HG03442 (cell line): ENCODE measurements around the gene FOXR1.
"Not testable (repeated sequence)": the region's sequence is repeated elsewhere in the genome, so short reads cannot be mapped to it uniquely, and the experiment has no call there.

ENCODE experiments used
- ATAC-seq: cut with Tn5 transposase; IDR thresholded peaks from one replicate; pipeline ENCODE4 v1.9.1; 2021; ENCODE audit warnings: mild to moderate bottlenecking, moderate library complexity; ENCODE audit not compliant: unreplicated experiment

FOXR1 gene

DNA sequence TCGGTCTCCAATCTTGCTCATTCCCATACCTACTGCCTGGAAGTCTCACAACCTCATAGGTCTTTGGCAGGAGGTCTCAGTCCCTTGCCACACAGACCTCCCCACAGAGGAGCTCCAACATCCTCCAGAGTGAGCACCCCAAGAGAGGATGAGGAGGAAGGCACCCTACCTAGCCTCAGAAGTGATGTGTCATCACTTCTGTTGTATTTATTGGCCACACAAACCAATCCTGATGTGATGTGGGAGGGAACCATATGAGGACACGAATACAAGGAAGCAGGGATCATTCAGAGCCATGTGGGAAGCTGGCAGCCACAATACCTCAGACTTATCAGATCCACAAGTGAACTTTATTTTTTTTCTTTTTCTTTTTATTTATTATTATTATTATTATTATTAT lies 24.5 kb upstream of the FOXR1 start:
- no peak for ATAC-seq

DNA sequence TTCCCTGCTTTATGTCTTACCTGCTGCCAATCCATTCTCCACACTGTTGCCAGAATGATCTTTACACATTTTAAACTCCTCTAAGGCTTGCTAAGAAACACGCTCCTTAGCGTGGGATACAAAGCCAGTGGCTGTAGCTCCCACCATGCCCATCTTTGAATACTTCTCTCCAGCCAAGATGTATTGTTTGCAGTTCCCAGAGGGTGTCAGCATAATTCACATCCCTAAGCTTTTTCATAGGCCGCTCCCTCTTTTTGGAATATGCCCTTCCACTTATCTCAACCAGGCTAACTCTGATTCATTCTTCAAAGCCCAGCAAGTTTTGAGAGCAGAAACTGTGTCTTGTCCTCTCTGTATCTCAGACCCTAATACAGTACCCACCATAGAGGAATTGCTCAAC lies 23.6 kb upstream of the FOXR1 start:
- ATAC-seq: no peak

DNA sequence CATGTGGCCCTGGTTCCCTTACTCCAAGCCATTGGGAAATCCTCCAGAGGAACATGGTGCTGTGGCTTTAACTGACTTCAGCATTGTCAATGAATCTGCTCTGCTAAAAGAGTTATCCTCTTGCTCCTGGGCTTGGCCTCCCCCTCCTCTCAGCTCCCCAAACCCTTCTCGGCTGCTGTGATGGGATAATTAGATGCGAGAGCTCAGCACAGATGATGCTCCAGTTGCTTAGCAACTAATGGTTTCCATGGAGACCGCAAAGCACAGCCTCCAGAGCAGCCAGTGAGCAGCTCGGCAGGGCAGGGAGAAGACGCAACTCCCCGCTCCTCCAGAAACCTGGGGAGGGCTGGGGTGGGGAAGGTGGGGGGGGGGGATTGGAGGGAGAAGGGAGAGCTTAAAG lies 18.3 kb upstream of the FOXR1 start:
- no peak for ATAC-seq

DNA sequence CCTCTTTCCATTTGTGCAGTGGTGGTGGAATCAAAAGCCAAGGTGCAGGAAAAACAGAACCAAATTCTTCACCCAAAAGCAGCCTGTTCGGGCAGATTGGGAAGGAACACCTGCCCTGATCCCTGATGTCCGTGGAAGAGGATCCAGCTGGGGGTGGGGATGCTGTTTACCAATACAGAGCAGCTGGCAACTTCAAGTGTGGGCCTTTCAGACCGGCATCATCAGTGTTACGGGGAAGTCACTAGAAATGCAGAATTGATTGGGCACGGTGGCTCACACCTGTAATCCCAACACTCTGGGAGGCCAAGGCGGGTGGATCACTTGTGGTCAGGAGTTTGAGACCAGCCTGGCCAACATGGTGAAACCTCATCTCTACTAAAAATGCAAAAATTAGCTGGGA lies 17.6 kb upstream of the FOXR1 start:
- ATAC-seq: not testable (repeated sequence)

DNA sequence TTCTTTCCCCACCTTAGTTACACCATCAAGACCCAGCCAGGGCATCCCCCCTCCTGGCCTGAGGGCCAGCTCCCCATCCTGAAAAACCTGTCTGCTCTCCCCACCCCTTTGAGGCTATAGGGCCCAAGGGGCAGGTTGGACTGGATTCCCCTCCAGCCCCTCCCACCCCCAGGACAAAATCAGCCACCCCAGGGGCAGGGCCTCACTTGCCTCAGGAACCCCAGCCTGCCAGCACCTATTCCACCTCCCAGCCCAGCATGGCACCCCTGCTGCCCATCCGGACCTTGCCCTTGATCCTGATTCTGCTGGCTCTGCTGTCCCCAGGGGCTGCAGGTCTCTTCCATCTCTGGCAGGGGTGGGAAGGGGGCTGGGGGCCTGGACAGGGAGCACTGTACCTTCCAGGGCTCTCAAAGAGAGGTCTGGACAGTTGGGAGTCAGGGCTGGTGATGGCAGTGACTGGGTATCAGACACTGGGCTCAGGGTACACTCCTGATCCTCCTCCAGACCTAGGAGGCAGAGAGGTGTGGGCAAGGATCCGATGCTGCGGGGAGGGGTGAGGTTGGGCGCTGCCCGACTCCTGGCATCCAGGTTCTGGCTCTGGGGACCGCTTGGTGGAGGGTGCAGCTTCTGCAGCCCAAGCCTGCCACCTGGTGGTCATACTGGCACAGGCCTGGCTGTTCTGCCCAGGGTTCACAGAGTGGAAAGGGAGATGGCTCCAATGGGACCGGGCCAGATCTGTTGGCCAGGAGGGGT lies 15.3 kb upstream of the FOXR1 start, which contains the start of gene UPK2:
UPK2 (plus strand) TSS at position 205 of the 753 bp plus-strand sequence; CDS start at position 258, 53 bp downstream.
- ATAC-seq: peak; percentile 66

DNA sequence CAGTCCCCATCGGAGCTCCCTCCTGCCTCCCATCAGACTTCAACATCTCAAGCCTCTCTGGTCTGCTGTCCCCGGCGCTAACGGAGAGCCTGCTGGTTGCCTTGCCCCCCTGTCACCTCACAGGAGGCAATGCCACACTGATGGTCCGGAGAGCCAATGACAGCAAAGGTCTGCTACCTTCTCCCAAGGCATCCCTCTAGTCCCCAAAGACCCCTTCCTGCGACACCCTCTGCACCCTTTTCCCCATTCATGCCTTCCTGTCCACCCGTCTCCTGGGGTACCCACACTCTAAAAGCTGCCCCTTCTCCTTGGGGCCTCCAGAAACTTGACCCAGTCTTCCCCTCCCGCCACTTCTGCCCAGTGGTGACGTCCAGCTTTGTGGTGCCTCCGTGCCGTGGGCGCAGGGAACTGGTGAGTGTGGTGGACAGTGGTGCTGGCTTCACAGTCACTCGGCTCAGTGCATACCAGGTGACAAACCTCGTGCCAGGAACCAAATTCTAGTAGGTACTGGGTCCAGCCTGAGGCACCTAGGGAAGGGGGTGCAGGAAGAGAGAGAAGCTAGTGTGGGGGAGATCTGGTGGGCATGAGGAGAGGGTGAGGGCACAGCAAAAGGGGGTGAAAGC lies 14.6 kb upstream of the FOXR1 start:
- ATAC-seq: no peak

DNA sequence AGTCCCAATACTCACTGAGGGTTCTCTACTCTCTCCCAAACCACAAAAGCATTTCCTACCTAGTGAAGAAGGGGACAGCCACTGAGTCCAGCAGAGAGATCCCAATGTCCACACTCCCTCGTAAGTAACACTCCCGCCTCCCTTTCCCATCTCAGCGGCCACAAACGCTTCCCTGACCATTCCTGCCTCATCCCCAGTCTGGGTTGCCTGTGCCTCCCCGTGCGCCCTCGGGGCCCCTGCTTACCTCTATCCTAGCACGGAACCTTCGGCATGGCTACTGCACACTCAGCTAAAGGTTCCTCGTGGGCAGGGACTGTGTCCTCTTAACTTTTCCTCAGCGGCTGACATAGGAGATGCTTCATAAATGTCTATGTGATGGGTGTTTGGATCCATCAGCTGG lies 14.0 kb upstream of the FOXR1 start:
- no peak for ATAC-seq

DNA sequence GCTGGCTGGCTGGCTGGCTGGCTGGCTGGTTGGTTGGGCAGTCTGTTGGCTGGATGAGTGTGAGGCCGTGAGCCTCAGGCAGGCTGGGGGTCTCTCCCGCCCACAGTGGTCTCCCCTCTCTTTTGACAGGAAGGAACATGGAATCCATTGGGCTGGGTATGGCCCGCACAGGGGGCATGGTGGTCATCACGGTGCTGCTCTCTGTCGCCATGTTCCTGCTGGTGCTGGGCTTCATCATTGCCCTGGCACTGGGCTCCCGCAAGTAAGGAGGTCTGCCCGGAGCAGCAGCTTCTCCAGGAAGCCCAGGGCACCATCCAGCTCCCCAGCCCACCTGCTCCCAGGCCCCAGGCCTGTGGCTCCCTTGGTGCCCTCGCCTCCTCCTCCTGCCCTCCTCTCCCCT lies 13.6 kb upstream of the FOXR1 start:
- no peak for ATAC-seq

DNA sequence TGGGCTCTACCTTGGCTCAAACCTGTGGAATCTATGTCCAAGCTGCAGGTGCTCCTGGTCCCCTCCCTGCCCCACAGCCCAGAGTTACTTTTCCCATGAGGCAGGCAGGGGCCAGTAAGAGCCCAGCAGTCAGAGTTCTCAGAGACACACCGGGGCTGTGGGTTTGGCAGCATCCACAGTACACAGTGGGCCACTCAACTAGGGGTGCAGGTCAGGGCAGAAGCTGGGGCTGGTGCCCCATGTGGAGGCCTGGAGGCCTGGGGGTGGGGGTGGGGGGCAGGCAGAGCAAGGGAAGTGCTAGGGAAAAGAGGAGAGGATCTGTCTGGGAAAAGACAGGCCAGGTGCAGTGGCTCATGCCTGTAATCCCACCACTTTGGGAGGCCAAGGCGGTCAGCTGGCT lies 13.0 kb upstream of the FOXR1 start:
- no peak for ATAC-seq

DNA sequence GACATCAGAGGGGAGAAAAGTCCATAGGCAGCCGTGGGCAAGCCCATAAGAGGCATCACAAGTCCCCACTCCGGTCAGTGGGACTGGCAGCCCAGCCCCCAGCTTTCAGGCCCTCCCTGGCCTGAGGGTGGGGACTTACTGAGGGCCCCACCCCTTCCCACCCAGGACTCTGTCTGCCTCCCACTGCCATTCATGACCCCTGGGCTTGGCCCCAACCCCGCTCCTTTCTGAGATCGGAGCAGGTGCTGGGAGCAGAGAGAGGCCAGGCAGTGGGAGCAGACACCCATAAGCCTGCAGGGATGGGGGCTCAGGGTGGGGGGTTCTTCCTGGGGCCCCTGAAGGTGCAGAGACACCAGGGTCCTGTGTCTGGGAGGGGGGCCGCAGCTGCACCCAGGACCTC lies 10.4 kb upstream of the FOXR1 start:
- no peak for ATAC-seq

DNA sequence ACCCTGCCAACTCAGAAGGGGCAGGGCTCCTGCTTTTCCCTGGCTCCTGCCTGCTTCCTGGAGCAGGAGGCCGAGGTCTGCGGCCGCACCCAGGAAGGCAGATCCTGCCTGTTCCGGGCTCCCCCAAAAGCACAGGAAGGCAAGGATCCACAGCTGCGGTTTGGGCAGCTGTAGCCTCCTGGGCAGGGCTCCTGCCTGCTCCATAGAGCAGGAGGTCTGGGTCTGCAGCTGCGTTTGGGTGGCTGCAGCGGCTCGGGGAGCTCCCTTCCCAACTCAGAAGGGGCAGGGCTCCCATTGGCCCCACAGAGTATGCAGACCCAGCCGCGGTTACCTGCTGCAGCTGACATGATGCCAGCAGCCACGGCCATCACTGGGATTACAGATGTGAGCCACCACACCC lies 10.0 kb upstream of the FOXR1 start:
- no peak for ATAC-seq

DNA sequence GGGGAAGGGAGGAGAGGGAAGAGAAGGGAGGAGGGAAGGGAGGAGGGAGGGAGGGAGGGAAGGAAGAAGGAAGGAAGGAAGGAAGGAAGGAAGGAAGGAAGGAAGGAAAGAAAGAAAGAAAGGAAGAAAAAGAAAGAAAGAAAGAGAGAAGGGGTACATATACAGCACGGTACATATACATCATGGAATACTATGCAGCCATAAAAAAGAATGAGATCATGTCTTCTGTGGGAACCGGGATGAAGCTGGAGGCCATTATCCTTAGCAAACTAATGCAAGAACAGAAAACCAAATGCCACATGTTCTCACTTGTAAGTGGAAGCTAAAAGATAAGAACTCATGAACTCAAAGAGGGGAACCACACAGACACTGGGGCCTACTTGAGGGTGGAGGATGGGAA lies 2.1 kb upstream of the FOXR1 start:
- ATAC-seq: not testable (repeated sequence)

DNA sequence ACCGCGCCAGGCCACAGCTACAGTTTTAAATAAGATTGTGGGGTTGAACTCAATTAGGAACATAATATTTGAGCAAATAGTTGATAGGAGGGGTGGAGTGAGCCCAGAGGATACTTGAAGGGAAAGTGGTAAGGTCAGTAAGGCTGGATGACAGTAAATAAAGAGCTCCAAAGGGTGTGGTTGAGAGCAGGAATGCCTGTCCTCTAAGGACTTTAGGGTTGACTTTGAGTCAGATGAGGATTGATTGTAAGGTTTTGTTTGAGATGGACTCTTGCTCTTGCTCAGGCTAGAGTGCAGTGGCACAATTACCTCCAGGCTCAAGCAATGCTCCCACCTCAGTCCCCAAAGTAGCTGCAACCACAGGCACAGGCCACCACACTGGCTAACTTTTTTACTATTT lies 2.4 kb downstream of the FOXR1 start:
- ATAC-seq: no peak

DNA sequence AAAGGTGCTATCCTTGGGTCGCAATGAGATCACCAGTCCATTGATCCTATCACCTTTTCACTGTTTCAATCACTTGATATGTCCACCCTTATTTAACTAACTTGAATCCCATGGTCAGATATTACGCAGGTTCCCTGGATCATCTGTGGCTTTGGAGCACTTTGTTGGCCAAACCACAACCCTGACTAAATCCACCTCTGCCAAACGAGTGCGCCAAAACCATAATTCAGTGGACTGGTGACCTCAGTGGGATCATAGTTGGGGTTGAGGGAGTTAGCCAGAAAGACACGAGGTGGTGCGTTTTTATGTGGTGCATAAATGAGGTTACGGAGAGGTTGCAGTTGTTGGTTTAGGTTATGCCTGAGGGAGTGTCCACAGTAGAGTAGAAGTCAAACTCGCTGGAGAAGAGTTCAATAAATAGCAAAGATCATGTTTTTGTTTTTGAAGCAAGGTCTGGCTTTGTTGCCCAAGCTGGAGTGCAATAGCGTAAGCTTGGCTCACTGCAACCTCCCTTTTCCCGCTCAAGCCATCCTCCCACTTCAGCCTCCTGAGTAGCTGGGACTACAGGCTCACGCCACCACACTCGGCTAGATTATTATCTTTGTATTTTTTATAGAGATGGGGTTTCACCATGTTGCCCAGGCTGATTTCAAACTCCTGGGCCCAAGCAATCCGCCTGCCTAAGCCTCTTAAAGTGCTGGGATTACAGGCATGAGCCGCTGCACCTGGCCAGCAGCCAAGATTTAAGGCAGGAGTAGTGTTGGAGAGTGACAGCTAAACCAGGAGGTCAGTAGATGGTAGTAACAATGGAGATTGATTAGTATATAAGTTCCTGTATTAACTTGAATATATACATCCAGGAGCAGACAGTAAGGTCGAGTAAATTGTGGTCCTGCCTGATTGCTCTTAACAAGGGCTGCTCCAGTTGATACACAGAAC lies 4.5 kb downstream of the FOXR1 start:
- ATAC-seq: no peak

DNA sequence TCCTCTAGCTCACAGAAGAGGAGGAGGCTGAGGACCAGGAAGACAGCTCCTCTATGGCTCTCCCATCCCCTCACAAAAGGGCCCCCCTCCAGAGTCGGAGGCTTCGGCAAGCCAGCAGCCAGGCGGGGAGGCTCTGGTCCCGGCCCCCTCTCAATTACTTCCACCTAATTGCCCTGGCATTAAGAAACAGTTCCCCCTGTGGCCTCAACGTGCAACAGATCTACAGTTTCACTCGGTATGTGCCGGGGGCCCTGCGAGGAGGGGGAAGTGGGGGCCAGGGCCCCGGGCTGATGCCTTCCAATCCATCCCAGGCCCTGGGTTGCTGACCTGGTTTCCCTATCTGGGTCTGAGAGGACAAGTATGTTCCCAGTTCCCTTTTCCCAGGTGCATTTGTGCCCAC lies 7.9 kb downstream of the FOXR1 start:
- no peak for ATAC-seq

DNA sequence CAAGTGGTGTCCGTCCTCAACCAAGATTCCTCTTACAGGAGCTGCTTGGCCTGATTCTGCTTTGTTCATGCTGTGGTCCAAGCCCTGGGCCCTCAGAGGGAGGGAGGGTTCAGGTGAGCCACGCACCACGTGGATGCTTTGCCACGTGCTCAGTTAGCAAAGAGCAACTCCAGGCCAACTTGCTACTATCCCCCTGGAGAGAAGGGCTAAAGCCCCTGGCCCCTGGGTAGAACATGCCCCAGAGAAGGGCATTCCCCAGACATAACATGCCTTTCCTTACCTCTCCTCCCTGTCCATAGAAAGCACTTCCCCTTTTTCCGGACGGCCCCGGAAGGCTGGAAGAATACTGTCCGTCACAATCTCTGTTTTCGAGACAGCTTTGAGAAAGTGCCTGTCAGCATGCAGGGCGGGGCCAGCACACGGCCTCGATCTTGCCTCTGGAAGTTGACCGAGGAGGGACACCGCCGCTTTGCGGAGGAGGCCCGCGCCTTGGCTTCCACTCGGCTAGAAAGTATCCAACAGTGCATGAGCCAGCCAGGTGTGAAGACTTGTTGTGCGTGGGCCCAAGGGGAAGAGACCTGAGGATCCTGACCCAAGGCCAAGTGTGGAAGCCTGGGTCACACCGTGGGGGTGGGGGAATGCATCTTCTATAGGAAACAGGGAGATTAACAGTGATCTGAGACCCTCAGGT lies 8.8 kb downstream of the FOXR1 start:
- ATAC-seq: no peak

DNA sequence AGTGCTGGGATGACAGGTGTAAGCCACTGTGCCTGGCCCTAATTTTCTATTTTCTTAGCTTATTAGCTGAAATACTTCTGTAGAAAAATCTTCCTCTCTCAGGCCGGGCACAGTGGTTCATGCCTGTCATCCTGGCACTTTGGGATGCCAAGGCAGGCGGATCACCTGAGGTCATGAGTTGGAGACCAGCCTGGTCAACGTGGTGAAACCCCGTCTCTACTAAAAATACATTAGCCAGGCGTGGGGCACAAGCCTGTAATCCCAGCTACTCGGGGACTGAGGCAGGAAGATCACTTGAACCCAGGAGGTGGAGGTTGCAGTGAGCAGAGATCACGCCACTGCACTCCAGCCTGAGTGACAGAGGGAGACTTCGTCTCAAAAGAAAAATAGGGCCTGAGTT lies 12.8 kb downstream of the FOXR1 start:
- ATAC-seq: not testable (repeated sequence)

DNA sequence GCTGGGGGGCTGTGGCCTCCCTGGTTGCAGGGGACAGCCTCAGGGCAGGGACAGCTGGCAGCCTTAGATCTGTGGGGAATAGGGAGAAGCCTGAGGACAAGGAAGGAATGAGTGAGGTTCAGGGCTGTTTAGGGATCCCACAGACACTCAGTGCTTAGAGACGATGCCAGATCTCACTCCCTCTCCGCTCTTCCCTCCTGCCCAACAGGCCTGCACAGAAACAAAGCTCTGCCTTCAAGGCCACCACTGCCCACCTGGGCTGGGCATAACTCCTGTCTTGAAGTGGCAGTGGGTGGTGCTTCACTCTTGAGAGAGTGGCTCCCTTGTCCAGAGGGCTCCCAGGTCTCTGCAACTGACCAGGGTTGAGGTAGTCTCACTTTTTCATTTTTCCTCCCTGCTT lies 13.3 kb downstream of the FOXR1 start:
- ATAC-seq: no peak

DNA sequence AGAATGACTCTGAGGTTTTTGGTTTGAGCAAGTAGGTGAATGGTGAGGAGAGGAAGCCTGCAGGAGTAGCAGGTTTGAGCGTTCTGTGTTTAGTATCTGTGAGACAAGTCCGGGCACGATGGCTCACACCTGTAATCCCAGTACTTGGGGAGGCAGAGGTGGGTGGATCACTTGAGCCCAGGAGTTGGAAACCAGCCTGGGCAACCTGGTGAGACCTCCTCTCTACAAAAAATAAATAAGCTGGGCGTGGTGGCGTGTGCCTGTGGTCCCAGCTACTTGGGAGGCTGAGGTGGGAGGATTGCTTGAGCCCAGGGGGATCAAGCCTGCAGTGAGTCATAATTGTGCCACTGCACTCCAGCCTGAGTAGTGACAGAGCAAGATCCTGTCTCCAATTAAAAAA lies 16.7 kb downstream of the FOXR1 start:
- ATAC-seq: no peak

DNA sequence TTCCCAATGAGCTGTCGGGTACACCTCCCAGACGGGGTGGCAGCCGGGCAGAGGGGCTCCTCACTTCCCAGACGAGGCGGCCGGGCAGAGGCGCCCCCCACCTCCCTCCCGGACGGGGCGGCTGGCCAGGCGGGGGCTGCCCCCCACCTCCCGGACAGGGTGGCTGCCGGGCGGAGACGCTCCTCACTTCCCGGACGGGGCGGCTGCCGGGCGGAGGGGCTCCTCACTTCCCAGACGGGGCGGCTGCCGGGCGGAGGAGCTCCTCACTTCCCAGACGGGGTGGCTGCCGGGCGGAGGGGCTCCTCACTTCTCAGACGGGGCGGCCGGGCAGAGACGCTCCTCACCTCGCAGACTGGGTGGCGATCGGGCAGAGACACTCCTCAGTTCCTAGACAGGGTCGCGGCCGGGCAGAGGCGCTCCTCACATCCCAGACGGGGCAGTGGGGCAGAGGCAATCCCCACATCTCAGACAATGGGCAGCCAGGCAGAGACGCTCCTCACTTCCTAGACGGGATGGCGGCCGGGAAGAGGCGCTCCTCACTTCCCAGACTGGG lies 20.0 kb downstream of the FOXR1 start:
- not testable (repeated sequence) for ATAC-seq
